K562 (cell line): ENCODE data around the gene AHI1.

Experiments
- ADNP ChIP-seq: fragments of 200-800 bp; sonication (Bioruptor generic); IDR thresholded peaks from 2 replicates; pipeline ENCODE4 v1.6.1; 2016; ENCODE audit warnings: missing genetic modification characterization, missing compliant biosample characterization
- CBFA2T3 ChIP-seq: fragments of 450-650 bp; IDR thresholded peaks from 2 replicates; pipeline ENCODE4 v1.6.1; 2017
- CTCF ChIP-seq, 3 experiments: IDR thresholded peaks in 2 of 3; conservative IDR thresholded peaks in 1 of 3; 2 replicates each; pipeline ENCODE4 v1.5.1; 2011 to 2012; ENCODE audit warnings: low read length in 3 of 3, mild to moderate bottlenecking in 3 of 3, control low read depth in 2 of 3, improper control_type of control experiment in 1 of 3, inconsistent platforms in 1 of 3, low read depth in 1 of 3, mixed read lengths in 1 of 3, moderate library complexity in 1 of 3; ENCODE audit not compliant: insufficient read depth in 2 of 3
- ETV6 ChIP-seq, 3 experiments: fragments of 150-350 bp in 1 of 3; sonication (generic) in 1 of 3; formaldehyde crosslinking in 1 of 3; IDR thresholded peaks; 2 replicates each; pipeline versions ENCODE4 v1.6.1 to v1.8.0; 2014 to 2022; ENCODE audit warnings: borderline replicate concordance in 2 of 3, low read depth in 2 of 3, antibody characterized with exemption in 1 of 3, low read length in 1 of 3, mild to moderate bottlenecking in 1 of 3, missing genetic modification reagents in 1 of 3
- NR2C1 ChIP-seq, 2 experiments: fragments of 450-650 bp; IDR thresholded peaks; 2 replicates each; pipeline ENCODE4 v1.6.1; 2017; ENCODE audit warnings: mild to moderate bottlenecking in 2 of 2, antibody characterized with exemption in 1 of 2, inconsistent platforms in 1 of 2, missing compliant biosample characterization in 1 of 2, missing genetic modification characterization in 1 of 2
- PYGO2 ChIP-seq: fragments of 450-650 bp; IDR thresholded peaks from 2 replicates; pipeline ENCODE4 v1.6.1; 2016; ENCODE audit warnings: mild to moderate bottlenecking, missing genetic modification characterization, moderate library complexity, missing compliant biosample characterization

- TF ChIP-seq NR2C1 (IDR thresholded peaks at IDR 0.05) (no peak), NR2C1 (tag; IDR thresholded peaks at IDR 0.05) (no peak), CTCF (IDR thresholded peaks at IDR 0.05 in 2 of 3, conservative IDR thresholded peaks at IDR 0.05 in 1 of 3; ENCODE audit: insufficient read depth in 2 of 3, low read depth in 1 of 3, low read length in 3 of 3) (no peak), ETV6 (IDR thresholded peaks at IDR 0.05; ENCODE audit: borderline replicate concordance in 1 of 2, low read depth in 2 of 2, low read length in 1 of 2) (no peak), ETV6 (CRISPR knock-in tag; IDR thresholded peaks at IDR 0.05; ENCODE audit: borderline replicate concordance) (no peak), PYGO2 (tag) (no peak), ADNP (tag) (no peak), CBFA2T3 (no peak)
Measured at GRCh38 chr6:135537741-135538301, 40.3 kb upstream of the AHI1 start.
